ENCODE measurements around the gene NPBWR2.

- TF ChIP-seq CTCF (IDR thresholded peaks at IDR 0.05) (no peak), POLR2A (IDR thresholded peaks at IDR 0.05) (no peak), POLR2AphosphoS5 (IDR thresholded peaks at IDR 0.05) (no peak), EP300 (IDR thresholded peaks at IDR 0.05) (no peak)
These were observed 40.2 kb downstream of the NPBWR2 start for GRCh38 chr20:64067005-64067632.
